K562 (cell line): ENCODE data around the gene PLK4. TPM values are rescaled to one million over a fixed set of nuclear protein-coding genes. Genes with fewer than 3 reads are reported as not detected.
A peak's percentile ranks its signal among the peaks of the same experiment; 100 is the strongest.

Source experiments
- BACH1 ChIP-seq: fragments of 200-800 bp; sonication (Bioruptor generic); IDR thresholded peaks from 2 replicates; pipeline ENCODE4 v1.6.1; 2016; ENCODE audit warnings: missing genetic modification characterization, missing compliant biosample characterization
- CBFA2T2 ChIP-seq: fragments of 450-650 bp; conservative IDR thresholded peaks from 2 replicates; pipeline ENCODE4 v1.6.1; 2017; ENCODE audit warnings: mild to moderate bottlenecking
- CHD1 ChIP-seq: fragments of 200-600 bp; sonication (generic); IDR thresholded peaks from one replicate; pipeline ENCODE4 v1.6.1; 2012; ENCODE audit warnings: mild to moderate bottlenecking, moderate library complexity, low read length, inconsistent platforms
- HSF4 ChIP-seq: fragments of 250-450 bp; sonication (Bioruptor Pico); IDR thresholded peaks from 2 replicates; pipeline ENCODE4 v2.1.2; 2022; ENCODE audit warnings: mild to moderate bottlenecking, moderate library complexity, borderline replicate concordance
- MCM3 ChIP-seq: fragments of 450-650 bp; IDR thresholded peaks from 2 replicates; pipeline ENCODE4 v1.6.1; 2016
- MTA2 ChIP-seq: fragments of 450-650 bp; IDR thresholded peaks from 2 replicates; pipeline ENCODE4 v1.6.1; 2016; ENCODE audit warnings: low read depth
- MYNN ChIP-seq, 2 experiments: sonication (generic); formaldehyde crosslinking in 1 of 2; IDR thresholded peaks; 2 replicates each; pipeline versions ENCODE4 v1.5.0 to v1.6.1; 2016 to 2020; ENCODE audit warnings: antibody characterized with exemption in 1 of 2, missing genetic modification reagents in 1 of 2
- RB1 ChIP-seq: fragments of 450-650 bp; IDR thresholded peaks from 2 replicates; pipeline ENCODE4 v1.6.1; 2017; ENCODE audit warnings: low read depth, mild to moderate bottlenecking
- SLC30A9 ChIP-seq: fragments of 250-450 bp; sonication (Bioruptor Pico); IDR thresholded peaks from 2 replicates; pipeline ENCODE4 v1.8.0; 2022; ENCODE audit warnings: mild to moderate bottlenecking, moderate library complexity
- TRIM25 ChIP-seq: fragments of 450-650 bp; IDR thresholded peaks from 2 replicates; pipeline ENCODE4 v1.7.0; 2016; ENCODE audit warnings: borderline replicate concordance
- WHSC1 ChIP-seq: IDR thresholded peaks from one replicate; pipeline ENCODE4 v1.6.1; 2012; ENCODE audit warnings: low read length, control low read depth, inconsistent platforms
- ZEB2 ChIP-seq: fragments of 450-650 bp; IDR thresholded peaks from 2 replicates; pipeline ENCODE4 v1.6.1; 2016
- ZFP30 ChIP-seq: fragments of 250-450 bp; sonication (Bioruptor Pico); IDR thresholded peaks from 2 replicates; pipeline ENCODE4 v1.8.0; 2022; ENCODE audit warnings: moderate library complexity, mild to moderate bottlenecking, inconsistent platforms, borderline replicate concordance
- ZNF12 ChIP-seq: sonication (generic); formaldehyde crosslinking; IDR thresholded peaks from 2 replicates; pipeline ENCODE4 v1.4.0; 2020; ENCODE audit warnings: mild to moderate bottlenecking, missing genetic modification reagents
- ZNF431 ChIP-seq: sonication (generic); formaldehyde crosslinking; IDR thresholded peaks from 2 replicates; pipeline ENCODE4 v1.8.0; 2022; ENCODE audit warnings: mild to moderate bottlenecking, missing genetic modification reagents
- ZNF436 ChIP-seq: fragments of 250-450, 450-650 bp; sonication (Bioruptor Pico); formaldehyde crosslinking; IDR thresholded peaks from 2 replicates; pipeline ENCODE4 v1.7.0; 2020; ENCODE audit warnings: mild to moderate bottlenecking
- ZNF57 ChIP-seq: fragments of 450-650 bp; formaldehyde crosslinking; IDR thresholded peaks from 2 replicates; pipeline ENCODE4 v1.4.0; 2020; ENCODE audit warnings: mild to moderate bottlenecking, moderate library complexity
- ZSCAN32 ChIP-seq: fragments of 450-650 bp; formaldehyde crosslinking; IDR thresholded peaks from 2 replicates; pipeline ENCODE4 v1.4.0; 2020; ENCODE audit warnings: mild to moderate bottlenecking, moderate library complexity
- ZZZ3 ChIP-seq: fragments of 450-650 bp; IDR thresholded peaks from 2 replicates; pipeline ENCODE4 v1.6.1; 2016; ENCODE audit warnings: antibody characterized with exemption, mild to moderate bottlenecking, moderate library complexity
- polyA plus RNA-seq, 8 experiments: library from polyadenylated mRNA; depleted of rRNA in 4 of 8; stranded (reverse) in 5 of 8; unstranded in 3 of 8; fragments of >200 nt; fragmentation: Nextera tagmentation in 2 of 8; fragmentation: Illumina TruSeq in 1 of 8; extraction: Ambion mirVana in 2 of 8; extraction: Trizol in 1 of 8; gene quantifications; 2 replicates each; pipeline versions ENCODE4 v1.2.1 to v1.2.3, GENCODE V29; 2011 to 2014; ENCODE audit warnings: inconsistent platforms in 1 of 8, missing spikeins in 1 of 8
- total RNA-seq, 7 experiments: library from RNA; depleted of rRNA in 6 of 7; stranded (reverse); fragments of >200 nt in 6 of 7; fragmentation: Illumina TruSeq in 2 of 7; extraction: Trizol in 2 of 7; gene quantifications; 2 replicates each; pipeline versions ENCODE4 v1.2.1 to v1.2.3, GENCODE V29; 2011 to 2021; ENCODE audit warnings: low replicate concordance in 1 of 7
- TF ChIP-seq, protein P1 (sequence below): sonication (generic); formaldehyde crosslinking; IDR thresholded peaks from 2 replicates; pipeline ENCODE4 v1.8.0; 2022; ENCODE audit warnings: mild to moderate bottlenecking, missing genetic modification reagents, borderline replicate concordance
- TF ChIP-seq, protein P2 (sequence below): IDR thresholded peaks from 3 replicates; pipeline ENCODE4 v1.6.1; 2011; ENCODE audit warnings: borderline replicate concordance, mild to moderate bottlenecking; ENCODE audit not compliant: insufficient read length, insufficient read depth

Gene PLK4
- total and polyA plus RNA-seq, 9 of the 15 experiments (the other 6 are each of a cell fraction or from before 2014, with no cell fraction given) = 16.2 to 95.3 (median 54.3) TPM

GRCh38 chr4:127880763-127881562 is at the start of gene PLK4 (continued):
- TF ChIP-seq TRIM25 = no peak
- TF ChIP-seq ZNF436 (CRISPR knock-in tag) = no peak
- no peak for TF ChIP-seq WHSC1
- TF ChIP-seq MCM3 = no peak
- TF ChIP-seq SLC30A9 = no peak
- TF ChIP-seq ZEB2 = no peak
- TF ChIP-seq MTA2 = no peak
- no peak for TF ChIP-seq ZFP30 (CRISPR knock-in tag)
- TF ChIP-seq, protein P1, sequence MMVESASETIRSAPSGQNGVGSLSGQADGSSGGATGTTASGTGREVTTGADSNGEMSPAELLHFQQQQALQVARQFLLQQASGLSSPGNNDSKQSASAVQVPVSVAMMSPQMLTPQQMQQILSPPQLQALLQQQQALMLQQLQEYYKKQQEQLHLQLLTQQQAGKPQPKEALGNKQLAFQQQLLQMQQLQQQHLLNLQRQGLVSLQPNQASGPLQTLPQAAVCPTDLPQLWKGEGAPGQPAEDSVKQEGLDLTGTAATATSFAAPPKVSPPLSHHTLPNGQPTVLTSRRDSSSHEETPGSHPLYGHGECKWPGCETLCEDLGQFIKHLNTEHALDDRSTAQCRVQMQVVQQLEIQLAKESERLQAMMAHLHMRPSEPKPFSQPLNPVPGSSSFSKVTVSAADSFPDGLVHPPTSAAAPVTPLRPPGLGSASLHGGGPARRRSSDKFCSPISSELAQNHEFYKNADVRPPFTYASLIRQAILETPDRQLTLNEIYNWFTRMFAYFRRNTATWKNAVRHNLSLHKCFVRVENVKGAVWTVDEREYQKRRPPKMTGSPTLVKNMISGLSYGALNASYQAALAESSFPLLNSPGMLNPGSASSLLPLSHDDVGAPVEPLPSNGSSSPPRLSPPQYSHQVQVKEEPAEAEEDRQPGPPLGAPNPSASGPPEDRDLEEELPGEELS (CRISPR knock-in tag) = no peak
- TF ChIP-seq BACH1 (tag) = no peak
- peak; percentile 91 for TF ChIP-seq CHD1
- TF ChIP-seq RB1 = peak; percentile 66
- no peak for TF ChIP-seq ZNF57 (CRISPR knock-in tag)
- TF ChIP-seq ZNF431 = no peak
- no peak for TF ChIP-seq ZSCAN32 (CRISPR knock-in tag)
- TF ChIP-seq ZNF12 = peak; percentile 54; the same call in 1 of the 2 replicates
- TF ChIP-seq, protein P2, sequence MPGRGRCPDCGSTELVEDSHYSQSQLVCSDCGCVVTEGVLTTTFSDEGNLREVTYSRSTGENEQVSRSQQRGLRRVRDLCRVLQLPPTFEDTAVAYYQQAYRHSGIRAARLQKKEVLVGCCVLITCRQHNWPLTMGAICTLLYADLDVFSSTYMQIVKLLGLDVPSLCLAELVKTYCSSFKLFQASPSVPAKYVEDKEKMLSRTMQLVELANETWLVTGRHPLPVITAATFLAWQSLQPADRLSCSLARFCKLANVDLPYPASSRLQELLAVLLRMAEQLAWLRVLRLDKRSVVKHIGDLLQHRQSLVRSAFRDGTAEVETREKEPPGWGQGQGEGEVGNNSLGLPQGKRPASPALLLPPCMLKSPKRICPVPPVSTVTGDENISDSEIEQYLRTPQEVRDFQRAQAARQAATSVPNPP = no peak
- TF ChIP-seq ZZZ3 = no peak
- no peak for TF ChIP-seq HSF4 (CRISPR knock-in tag)
- TF ChIP-seq MYNN (IDR thresholded peaks at IDR 0.05) = no peak
- no peak for TF ChIP-seq MYNN (CRISPR knock-in tag; IDR thresholded peaks at IDR 0.05)
- no peak for TF ChIP-seq CBFA2T2
